Measurements from ENCODE around the gene BAIAP2.
"Not testable (repeated sequence)": the region's sequence is repeated elsewhere in the genome, so short reads cannot be mapped to it uniquely, and the experiment has no call there.

Gene BAIAP2

GRCh38 chr17:81152288-81152828, 117.4 kb downstream of the BAIAP2 start:
- DNase-seq: no peak
- in situ Hi-C loops (cut with HindIII; ENCODE audit: low pct_ligation_motif_present, low pct_unique_long_range_greater_than_20kb, low sequenced_read_pairs): no loop called here

GRCh38 chr17:81153340-81153803, 118.4 kb downstream of the BAIAP2 start:
- DNase-seq: no peak
- in situ Hi-C loops (cut with HindIII; ENCODE audit: low pct_ligation_motif_present, low pct_unique_long_range_greater_than_20kb, low sequenced_read_pairs): no loop called here

- in situ Hi-C loops (cut with HindIII; ENCODE audit: low pct_ligation_motif_present, low pct_unique_long_range_greater_than_20kb, low sequenced_read_pairs); DNase-seq: not testable (repeated sequence)
Observed at GRCh38 chr17:81154016-81154415, 119.1 kb downstream of the BAIAP2 start.

- in situ Hi-C loops (cut with HindIII; ENCODE audit: low pct_ligation_motif_present, low pct_unique_long_range_greater_than_20kb, low sequenced_read_pairs): no loop called here
- DNase-seq: no peak
Observed at GRCh38 chr17:81154961-81155360, 120.0 kb downstream of the BAIAP2 start.

- no peak for DNase-seq
- in situ Hi-C loops (cut with HindIII; ENCODE audit: low pct_ligation_motif_present, low pct_unique_long_range_greater_than_20kb, low sequenced_read_pairs): no loop called here
Observed at GRCh38 chr17:81156866-81157805, 122.2 kb downstream of the BAIAP2 start.

GRCh38 chr17:81157848-81158687, 123.1 kb downstream of the BAIAP2 start:
- DNase-seq: no peak
- in situ Hi-C loops (cut with HindIII; ENCODE audit: low pct_ligation_motif_present, low pct_unique_long_range_greater_than_20kb, low sequenced_read_pairs): no loop called here

- DNase-seq: no peak
- in situ Hi-C loops (cut with HindIII; ENCODE audit: low pct_ligation_motif_present, low pct_unique_long_range_greater_than_20kb, low sequenced_read_pairs): no loop called here
Observed at GRCh38 chr17:81158688-81159590, 124.0 kb downstream of the BAIAP2 start.

- in situ Hi-C loops (cut with HindIII; ENCODE audit: low pct_ligation_motif_present, low pct_unique_long_range_greater_than_20kb, low sequenced_read_pairs): no loop called here
- no peak for DNase-seq
Observed at GRCh38 chr17:81159611-81160265, 124.8 kb downstream of the BAIAP2 start.

- no peak for DNase-seq
- in situ Hi-C loops (cut with HindIII; ENCODE audit: low pct_ligation_motif_present, low pct_unique_long_range_greater_than_20kb, low sequenced_read_pairs): no loop called here
Observed at GRCh38 chr17:81160306-81160705, 125.4 kb downstream of the BAIAP2 start.

GRCh38 chr17:81160747-81161453, 125.9 kb downstream of the BAIAP2 start:
- DNase-seq: no peak
- in situ Hi-C loops (cut with HindIII; ENCODE audit: low pct_ligation_motif_present, low pct_unique_long_range_greater_than_20kb, low sequenced_read_pairs): no loop called here

- no peak for DNase-seq
- in situ Hi-C loops (cut with HindIII; ENCODE audit: low pct_ligation_motif_present, low pct_unique_long_range_greater_than_20kb, low sequenced_read_pairs): no loop called here
Observed at GRCh38 chr17:81161536-81161935, 126.6 kb downstream of the BAIAP2 start.

GRCh38 chr17:81161972-81162371, 127.0 kb downstream of the BAIAP2 start:
- in situ Hi-C loops (cut with HindIII; ENCODE audit: low pct_ligation_motif_present, low pct_unique_long_range_greater_than_20kb, low sequenced_read_pairs): no loop called here
- no peak for DNase-seq

- in situ Hi-C loops (cut with HindIII; ENCODE audit: low pct_ligation_motif_present, low pct_unique_long_range_greater_than_20kb, low sequenced_read_pairs): no loop called here
- DNase-seq: no peak
Observed at GRCh38 chr17:81162491-81162890, 127.5 kb downstream of the BAIAP2 start.

GRCh38 chr17:81163051-81163695, 128.2 kb downstream of the BAIAP2 start:
- DNase-seq: no peak
- in situ Hi-C loops (cut with HindIII; ENCODE audit: low pct_ligation_motif_present, low pct_unique_long_range_greater_than_20kb, low sequenced_read_pairs): no loop called here

GRCh38 chr17:81163703-81164370, 128.9 kb downstream of the BAIAP2 start:
- in situ Hi-C loops (cut with HindIII; ENCODE audit: low pct_ligation_motif_present, low pct_unique_long_range_greater_than_20kb, low sequenced_read_pairs): no loop called here

More at GRCh38 chr17:81163703-81164370, 128.9 kb downstream of the BAIAP2 start:
- DNase-seq: no peak

All from ACHN (cell line).